ENCODE measurements around the gene C10orf53.
"Not testable (repeated sequence)": the region's sequence is repeated elsewhere in the genome, so short reads cannot be mapped to it uniquely, and the experiment has no call there.

The C10orf53 gene

GRCh38 chr10:49715157-49715556, 35.7 kb downstream of the C10orf53 start:
- not testable (repeated sequence) for DNase-seq (ENCODE audit: low read depth); H3K4me3 ChIP-seq (ENCODE audit: low read length); H3K27me3 ChIP-seq (replicated peaks; ENCODE audit: control insufficient read depth, insufficient read depth, low read length); H3K36me3 ChIP-seq (ENCODE audit: control insufficient read depth, insufficient read depth, low read length, severe bottlenecking); H3K9ac ChIP-seq (ENCODE audit: low read length); H3K4me1 ChIP-seq (ENCODE audit: control insufficient read depth, insufficient read depth, low read length); H3K9me3 ChIP-seq (ENCODE audit: control insufficient read depth, low read length)

- no peak for DNase-seq (ENCODE audit: low read depth)
- peaks cover 17% of the 10 kb centered on the region for H3K9me3 ChIP-seq (ENCODE audit: control insufficient read depth, low read length)
- H3K4me1 ChIP-seq (ENCODE audit: control insufficient read depth, insufficient read depth, low read length) = no peaks in the 10 kb centered on the region
- no peaks in the 10 kb centered on the region for H3K36me3 ChIP-seq (ENCODE audit: control insufficient read depth, insufficient read depth, low read length, severe bottlenecking)
- H3K4me3 ChIP-seq (ENCODE audit: low read length) = no peak overlapping the region
- no peak overlapping the region for H3K9ac ChIP-seq (ENCODE audit: low read length)
- H3K27me3 ChIP-seq (replicated peaks; ENCODE audit: control insufficient read depth, insufficient read depth, low read length) = peaks cover 4% of the 10 kb centered on the region
Observed at GRCh38 chr10:49726593-49726992, 47.1 kb downstream of the C10orf53 start.

- DNase-seq (ENCODE audit: low read depth) = no peak
- no peaks in the 10 kb centered on the region for H3K4me1 ChIP-seq (ENCODE audit: control insufficient read depth, insufficient read depth, low read length)
- H3K27me3 ChIP-seq (replicated peaks; ENCODE audit: control insufficient read depth, insufficient read depth, low read length) = peaks cover 6% of the 10 kb centered on the region
- no peak overlapping the region for H3K4me3 ChIP-seq (ENCODE audit: low read length)
- no peak overlapping the region for H3K9ac ChIP-seq (ENCODE audit: low read length)
- H3K36me3 ChIP-seq (ENCODE audit: control insufficient read depth, insufficient read depth, low read length, severe bottlenecking) = no peaks in the 10 kb centered on the region
- H3K9me3 ChIP-seq (ENCODE audit: control insufficient read depth, low read length) = no peaks in the 10 kb centered on the region
Observed at GRCh38 chr10:49733866-49734265, 54.4 kb downstream of the C10orf53 start.

GRCh38 chr10:49734676-49735075, 55.2 kb downstream of the C10orf53 start:
- H3K36me3 ChIP-seq (ENCODE audit: control insufficient read depth, insufficient read depth, low read length, severe bottlenecking) = no peaks in the 10 kb centered on the region
- H3K4me1 ChIP-seq (ENCODE audit: control insufficient read depth, insufficient read depth, low read length) = no peaks in the 10 kb centered on the region

GRCh38 chr10:49735161-49735560, 55.7 kb downstream of the C10orf53 start:
- Histone ChIP-seq H3K27me3 (replicated peaks; ENCODE audit: control insufficient read depth, insufficient read depth, low read length) (peaks cover 9% of the 10 kb centered on the region), H3K4me1 (ENCODE audit: control insufficient read depth, insufficient read depth, low read length) (no peaks in the 10 kb centered on the region), H3K9ac (ENCODE audit: low read length) (no peak overlapping the region), H3K36me3 (ENCODE audit: control insufficient read depth, insufficient read depth, low read length, severe bottlenecking) (no peaks in the 10 kb centered on the region), H3K9me3 (ENCODE audit: control insufficient read depth, low read length) (no peaks in the 10 kb centered on the region), H3K4me3 (ENCODE audit: low read length) (no peak overlapping the region)
- no peak for DNase-seq (ENCODE audit: low read depth)

More at GRCh38 chr10:49734676-49735075, 55.2 kb downstream of the C10orf53 start:
- Histone ChIP-seq H3K9ac (ENCODE audit: low read length) (no peak overlapping the region), H3K27me3 (replicated peaks; ENCODE audit: control insufficient read depth, insufficient read depth, low read length) (peaks cover 9% of the 10 kb centered on the region), H3K4me3 (ENCODE audit: low read length) (no peak overlapping the region), H3K9me3 (ENCODE audit: control insufficient read depth, low read length) (no peaks in the 10 kb centered on the region)
- DNase-seq (ENCODE audit: low read depth) = no peak

GRCh38 chr10:49735848-49736563, 56.6 kb downstream of the C10orf53 start:
- Histone ChIP-seq H3K4me1 (ENCODE audit: control insufficient read depth, insufficient read depth, low read length) (no peaks in the 10 kb centered on the region), H3K27me3 (replicated peaks; ENCODE audit: control insufficient read depth, insufficient read depth, low read length) (peaks cover 9% of the 10 kb centered on the region), H3K9me3 (ENCODE audit: control insufficient read depth, low read length) (no peaks in the 10 kb centered on the region), H3K36me3 (ENCODE audit: control insufficient read depth, insufficient read depth, low read length, severe bottlenecking) (no peaks in the 10 kb centered on the region), H3K9ac (ENCODE audit: low read length) (no peak overlapping the region), H3K4me3 (ENCODE audit: low read length) (no peak overlapping the region)
- no peak for DNase-seq (ENCODE audit: low read depth)

- Histone ChIP-seq H3K27me3 (replicated peaks; ENCODE audit: control insufficient read depth, insufficient read depth, low read length) (peaks cover 9% of the 10 kb centered on the region), H3K4me3 (ENCODE audit: low read length) (no peak overlapping the region), H3K9me3 (ENCODE audit: control insufficient read depth, low read length) (no peaks in the 10 kb centered on the region), H3K4me1 (ENCODE audit: control insufficient read depth, insufficient read depth, low read length) (no peaks in the 10 kb centered on the region), H3K9ac (ENCODE audit: low read length) (no peak overlapping the region), H3K36me3 (ENCODE audit: control insufficient read depth, insufficient read depth, low read length, severe bottlenecking) (no peaks in the 10 kb centered on the region)
- DNase-seq (ENCODE audit: low read depth) = no peak
Observed at GRCh38 chr10:49736564-49737113, 57.2 kb downstream of the C10orf53 start.

- DNase-seq (ENCODE audit: low read depth) = no peak
- peaks cover 9% of the 10 kb centered on the region for H3K27me3 ChIP-seq (replicated peaks; ENCODE audit: control insufficient read depth, insufficient read depth, low read length)
- H3K4me1 ChIP-seq (ENCODE audit: control insufficient read depth, insufficient read depth, low read length) = no peaks in the 10 kb centered on the region
- no peak overlapping the region for H3K9ac ChIP-seq (ENCODE audit: low read length)
- H3K36me3 ChIP-seq (ENCODE audit: control insufficient read depth, insufficient read depth, low read length, severe bottlenecking) = no peaks in the 10 kb centered on the region
- H3K4me3 ChIP-seq (ENCODE audit: low read length) = no peak overlapping the region
- no peaks in the 10 kb centered on the region for H3K9me3 ChIP-seq (ENCODE audit: control insufficient read depth, low read length)
Observed at GRCh38 chr10:49737474-49738201, 58.2 kb downstream of the C10orf53 start.

GRCh38 chr10:49738616-49739360, 59.3 kb downstream of the C10orf53 start:
- Histone ChIP-seq H3K9me3 (ENCODE audit: control insufficient read depth, low read length) (no peaks in the 10 kb centered on the region), H3K27me3 (replicated peaks; ENCODE audit: control insufficient read depth, insufficient read depth, low read length) (peaks cover 9% of the 10 kb centered on the region), H3K36me3 (ENCODE audit: control insufficient read depth, insufficient read depth, low read length, severe bottlenecking) (no peaks in the 10 kb centered on the region), H3K4me3 (ENCODE audit: low read length) (no peak overlapping the region), H3K4me1 (ENCODE audit: control insufficient read depth, insufficient read depth, low read length) (no peaks in the 10 kb centered on the region), H3K9ac (ENCODE audit: low read length) (no peak overlapping the region)
- DNase-seq (ENCODE audit: low read depth) = no peak

GRCh38 chr10:49739426-49739825, 60.0 kb downstream of the C10orf53 start:
- Histone ChIP-seq H3K36me3 (ENCODE audit: control insufficient read depth, insufficient read depth, low read length, severe bottlenecking) (no peaks in the 10 kb centered on the region), H3K4me1 (ENCODE audit: control insufficient read depth, insufficient read depth, low read length) (no peaks in the 10 kb centered on the region), H3K9ac (ENCODE audit: low read length) (no peak overlapping the region), H3K27me3 (replicated peaks; ENCODE audit: control insufficient read depth, insufficient read depth, low read length) (peaks cover 8% of the 10 kb centered on the region), H3K9me3 (ENCODE audit: control insufficient read depth, low read length) (no peaks in the 10 kb centered on the region), H3K4me3 (ENCODE audit: low read length) (no peak overlapping the region)
- DNase-seq (ENCODE audit: low read depth) = no peak

Data from adipocyte (in vitro differentiated cells).